Measurements from ENCODE around the gene DISC1. TPM values are rescaled to one million over a fixed set of nuclear protein-coding genes. Genes with fewer than 3 reads are reported as not detected.

Gene DISC1
- total RNA-seq, 6 experiments from 2014 or later, result 1.8 to 3.3 (median 2.4) TPM

- Histone ChIP-seq H3K27ac (no peak overlapping the region), H3K4me1 (no peaks in the 10 kb centered on the region), H3K4me3 (no peak overlapping the region), H3K27me3 (no peaks in the 10 kb centered on the region), H3K9me3 (no peaks in the 10 kb centered on the region), H3K36me3 (no peaks in the 10 kb centered on the region)
- DNase-seq (no peak), ATAC-seq (no peak)
- WGBS (ENCODE audit: insufficient coverage, low coverage, low lambda C conversion rate, missing lambda C conversion rate), result no CpG with 5 or more reads among the region's 1 CpG
- intact Hi-C loops (cut with DNase I), result no loop called here
- TF ChIP-seq POLR2A (IDR thresholded peaks at IDR 0.05) (no peak), CTCF (IDR thresholded peaks at IDR 0.05) (no peak)
These were observed 76.2 kb downstream of the DISC1 start for GRCh38 chr1:231702804-231703203.

- H3K4me1 ChIP-seq, result no peaks in the 10 kb centered on the region
- H3K36me3 ChIP-seq, result no peaks in the 10 kb centered on the region
- WGBS (ENCODE audit: insufficient coverage, low coverage, low lambda C conversion rate, missing lambda C conversion rate), result 44% methylated on average over 5 of the region's 6 CpGs
- ATAC-seq (peak in 2 of 4 donors; percentile 25 to 40), DNase-seq (no peak)
- no peaks in the 10 kb centered on the region for H3K9me3 ChIP-seq
- no peak for TF ChIP-seq POLR2A (IDR thresholded peaks at IDR 0.05)
- TF ChIP-seq CTCF (IDR thresholded peaks at IDR 0.05), result no peak
- no peaks in the 10 kb centered on the region for H3K27me3 ChIP-seq
- intact Hi-C loops (cut with DNase I), result no loop called here
- H3K27ac ChIP-seq, result no peak overlapping the region
- no peak overlapping the region for H3K4me3 ChIP-seq
These were observed 79.5 kb downstream of the DISC1 start for GRCh38 chr1:231705806-231706760.

- TF ChIP-seq CTCF (IDR thresholded peaks at IDR 0.05), result no peak
- Histone ChIP-seq H3K4me1 (no peaks in the 10 kb centered on the region), H3K36me3 (no peaks in the 10 kb centered on the region), H3K27me3 (no peaks in the 10 kb centered on the region), H3K4me3 (no peak overlapping the region), H3K27ac (no peak overlapping the region), H3K9me3 (no peaks in the 10 kb centered on the region)
- ATAC-seq, result no peak
- no peak for DNase-seq
- intact Hi-C loops (cut with DNase I), result no loop called here
- WGBS (ENCODE audit: insufficient coverage, low coverage, low lambda C conversion rate, missing lambda C conversion rate), result 58% methylated on average over 3 of the region's 3 CpGs
These were observed 80.3 kb downstream of the DISC1 start for GRCh38 chr1:231706934-231707333.

GRCh38 chr1:231707407-231707806, 80.8 kb downstream of the DISC1 start:
- intact Hi-C loops (cut with DNase I), result no loop called here
- TF ChIP-seq POLR2A (IDR thresholded peaks at IDR 0.05) (no peak), CTCF (IDR thresholded peaks at IDR 0.05) (no peak)
- no peaks in the 10 kb centered on the region for H3K27me3 ChIP-seq
- ATAC-seq, result no peak
- no peaks in the 10 kb centered on the region for H3K4me1 ChIP-seq
- no peak overlapping the region for H3K27ac ChIP-seq
- no peaks in the 10 kb centered on the region for H3K36me3 ChIP-seq
- no peaks in the 10 kb centered on the region for H3K9me3 ChIP-seq
- no peak overlapping the region for H3K4me3 ChIP-seq
- no peak for DNase-seq
